Right atrium auricular region (tissue), 2 donors: Measurements from ENCODE around the gene SREBF2. TPM values are rescaled to one million over a fixed set of nuclear protein-coding genes. Genes with fewer than 3 reads are reported as not detected.

Experiments used
- DNase-seq: peaks from one replicate; pipeline ENCODE4 v3.0.0-alpha.2; 2019; ENCODE audit warnings: low spot score
- H3K27ac ChIP-seq, 2 donors: fragments of 200-600 bp; sonication (generic); 1 replicate in 1 of 2; 2 replicates in 1 of 2; pipeline ENCODE4 v1.5.1; 2016 to 2019
- H3K27me3 ChIP-seq, 2 donors: fragments of 200-600 bp; sonication (generic); one replicate each; pipeline versions ENCODE4 v1.5.1 to v1.6.0; 2017 to 2019
- H3K36me3 ChIP-seq: fragments of 200-600 bp; sonication (generic); one replicate; pipeline ENCODE4 v1.5.1; 2016
- H3K4me1 ChIP-seq, 2 donors: fragments of 200-600 bp; sonication (generic); one replicate each; pipeline versions ENCODE4 v1.5.1 to v1.6.0; 2017 to 2019
- H3K4me3 ChIP-seq, 2 donors: fragments of 200-600 bp; sonication (generic); 1 replicate in 1 of 2; 2 replicates in 1 of 2; pipeline ENCODE4 v1.5.1; 2017 to 2019; ENCODE audit warnings: mild to moderate bottlenecking in 1 of 2, moderate library complexity in 1 of 2
- H3K9me3 ChIP-seq, 2 donors: fragments of 200-600 bp; sonication (generic); one replicate each; pipeline ENCODE4 v1.5.1; 2019
- CTCF ChIP-seq, 2 donors: fragments of 200-600 bp; sonication (generic); IDR thresholded peaks; one replicate each; pipeline ENCODE4 v1.5.1; 2019; ENCODE audit warnings: antibody characterized with exemption in 2 of 2
- total RNA-seq, 2 donors: library from RNA; depleted of rRNA; stranded (reverse); fragments of >200 nt; gene quantifications; one replicate each; pipeline ENCODE4 v1.1.0, GENCODE V29; 2016

SREBF2 gene
- total RNA-seq, 2 donors from 2014 or later, result 45.6 to 61.4 TPM

- TF ChIP-seq CTCF (IDR thresholded peaks at IDR 0.05), result no peak
- Histone ChIP-seq H3K27ac (peak within 1 kb of the TSS; percentile 90), H3K9me3 (no peaks in the 10 kb centered on the region), H3K4me3 (peak within 1 kb of the TSS; percentile 72 to 92), H3K27me3 (no peaks in the 10 kb centered on the region), H3K36me3 (no peaks in the 10 kb centered on the region), H3K4me1 (peaks cover 0 to 24% of the 10 kb centered on the region in 2 donors)
- DNase-seq, result peak; percentile 89
Observed at GRCh38 chr22:41800348-41801146, 32.4 kb upstream of the SREBF2 start, which contains the start of gene CCDC134. Gene CCDC134, plus strand, starts transcription at chr22:41800679. Its CDS starts 8,212 bp downstream, at chr22:41808891.

- H3K27ac ChIP-seq, result peak overlapping the region; percentile 90
- DNase-seq, result no peak
- H3K4me1 ChIP-seq, result peaks cover 0 to 24% of the 10 kb centered on the region in 2 donors
- no peak for TF ChIP-seq CTCF (IDR thresholded peaks at IDR 0.05)
- no peaks in the 10 kb centered on the region for H3K36me3 ChIP-seq
- no peaks in the 10 kb centered on the region for H3K27me3 ChIP-seq
- peak overlapping the region; percentile 72 to 92 for H3K4me3 ChIP-seq
- no peaks in the 10 kb centered on the region for H3K9me3 ChIP-seq
Observed at GRCh38 chr22:41801147-41801819, 31.6 kb upstream of the SREBF2 start.

GRCh38 chr22:41801886-41802285, 31.0 kb upstream of the SREBF2 start:
- Histone ChIP-seq H3K4me1 (peaks cover 0 to 24% of the 10 kb centered on the region in 2 donors), H3K9me3 (no peaks in the 10 kb centered on the region), H3K27ac (no peak overlapping the region), H3K4me3 (no peak overlapping the region), H3K36me3 (no peaks in the 10 kb centered on the region), H3K27me3 (no peaks in the 10 kb centered on the region)
- no peak for DNase-seq
- TF ChIP-seq CTCF (IDR thresholded peaks at IDR 0.05), result no peak

- no peak for DNase-seq
- H3K27ac ChIP-seq, result no peak overlapping the region
- peaks cover 4% of the 10 kb centered on the region for H3K36me3 ChIP-seq
- no peaks in the 10 kb centered on the region for H3K27me3 ChIP-seq
- H3K4me3 ChIP-seq, result no peak overlapping the region
- TF ChIP-seq CTCF (IDR thresholded peaks at IDR 0.05), result no peak
- no peaks in the 10 kb centered on the region for H3K9me3 ChIP-seq
- H3K4me1 ChIP-seq, result peaks cover 0 to 13% of the 10 kb centered on the region in 2 donors
Observed at GRCh38 chr22:41805639-41806038, 27.3 kb upstream of the SREBF2 start.

GRCh38 chr22:41808400-41808799, 24.5 kb upstream of the SREBF2 start:
- Histone ChIP-seq H3K36me3 (peaks cover 4% of the 10 kb centered on the region), H3K4me1 (no peaks in the 10 kb centered on the region), H3K27me3 (no peaks in the 10 kb centered on the region), H3K4me3 (no peak overlapping the region), H3K27ac (no peak overlapping the region), H3K9me3 (no peaks in the 10 kb centered on the region)
- TF ChIP-seq CTCF (IDR thresholded peaks at IDR 0.05), result no peak
- DNase-seq, result no peak
